A549 (cell line): ENCODE data around the gene TEX55.

Experiments
- CBX2 ChIP-seq: fragments of 200-600 bp; sonication (generic); IDR thresholded peaks from 2 replicates; pipeline ENCODE4 v1.6.1; 2016; ENCODE audit warnings: low read depth, mild to moderate bottlenecking, borderline replicate concordance
- CEBPB ChIP-seq, 2 experiments: fragments of >200 bp in 1 of 2; sonication (Bioruptor Twin) in 1 of 2; formaldehyde crosslinking in 1 of 2; IDR thresholded peaks; 2 replicates each; pipeline ENCODE4 v1.6.1; 2012 to 2016
- HOXB5 ChIP-seq: fragments of 250-450 bp; sonication (Bioruptor Pico); IDR thresholded peaks from 2 replicates; pipeline ENCODE4 v1.5.0; 2020; ENCODE audit warnings: mild to moderate bottlenecking, moderate library complexity
- JUNB ChIP-seq: fragments of >200 bp; sonication (Bioruptor Twin); formaldehyde crosslinking; IDR thresholded peaks from 2 replicates; pipeline ENCODE4 v1.6.1; 2016
- POLR2A ChIP-seq: IDR thresholded peaks from 2 replicates; pipeline ENCODE4 v1.6.1; 2012; ENCODE audit warnings: mild to moderate bottlenecking, low read length
- POLR2AphosphoS2 ChIP-seq: conservative IDR thresholded peaks from 2 replicates; pipeline ENCODE4 v1.6.1; 2012; ENCODE audit warnings: low read length, improper control_type of control experiment, inconsistent platforms
- TF ChIP-seq, protein P1 (sequence below): fragments of >200 bp; sonication (Bioruptor Twin); formaldehyde crosslinking; IDR thresholded peaks from 3 replicates; pipeline ENCODE4 v1.5.1; 2016
- TF ChIP-seq, protein P2 (sequence below): fragments of 250-450 bp; sonication (Bioruptor Pico); IDR thresholded peaks from 2 replicates; pipeline ENCODE4 v1.5.0; 2021; ENCODE audit warnings: mild to moderate bottlenecking, moderate library complexity, borderline replicate concordance
- TF ChIP-seq, protein P3 (sequence below): fragments of 200-600 bp; sonication (generic); IDR thresholded peaks from 2 replicates; pipeline ENCODE4 v1.6.1; 2016; ENCODE audit warnings: antibody characterized with exemption, mild to moderate bottlenecking, moderate library complexity

DNA sequence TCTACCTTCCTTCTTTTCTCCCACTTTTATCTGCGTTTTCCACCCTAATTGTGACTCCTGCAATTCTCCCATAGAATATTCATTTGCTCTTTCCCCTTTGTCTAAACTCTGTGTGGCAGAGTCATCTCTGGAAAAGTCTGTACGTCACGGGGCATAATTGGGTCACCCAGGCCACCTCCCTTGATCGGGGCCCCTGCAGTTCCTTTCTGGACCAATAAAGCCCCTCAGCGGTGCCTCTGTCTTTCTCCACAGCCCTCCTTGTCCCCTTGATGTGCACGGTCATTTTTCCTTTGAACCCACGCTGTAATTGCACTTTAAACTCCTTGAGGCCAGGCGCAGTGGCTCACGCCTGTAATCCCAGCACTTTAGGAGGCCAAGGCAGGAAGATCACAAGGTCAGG, 38.1 kb downstream of the TEX55 start:
- no peak for TF ChIP-seq POLR2AphosphoS2
- TF ChIP-seq, protein P1, sequence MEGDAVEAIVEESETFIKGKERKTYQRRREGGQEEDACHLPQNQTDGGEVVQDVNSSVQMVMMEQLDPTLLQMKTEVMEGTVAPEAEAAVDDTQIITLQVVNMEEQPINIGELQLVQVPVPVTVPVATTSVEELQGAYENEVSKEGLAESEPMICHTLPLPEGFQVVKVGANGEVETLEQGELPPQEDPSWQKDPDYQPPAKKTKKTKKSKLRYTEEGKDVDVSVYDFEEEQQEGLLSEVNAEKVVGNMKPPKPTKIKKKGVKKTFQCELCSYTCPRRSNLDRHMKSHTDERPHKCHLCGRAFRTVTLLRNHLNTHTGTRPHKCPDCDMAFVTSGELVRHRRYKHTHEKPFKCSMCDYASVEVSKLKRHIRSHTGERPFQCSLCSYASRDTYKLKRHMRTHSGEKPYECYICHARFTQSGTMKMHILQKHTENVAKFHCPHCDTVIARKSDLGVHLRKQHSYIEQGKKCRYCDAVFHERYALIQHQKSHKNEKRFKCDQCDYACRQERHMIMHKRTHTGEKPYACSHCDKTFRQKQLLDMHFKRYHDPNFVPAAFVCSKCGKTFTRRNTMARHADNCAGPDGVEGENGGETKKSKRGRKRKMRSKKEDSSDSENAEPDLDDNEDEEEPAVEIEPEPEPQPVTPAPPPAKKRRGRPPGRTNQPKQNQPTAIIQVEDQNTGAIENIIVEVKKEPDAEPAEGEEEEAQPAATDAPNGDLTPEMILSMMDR = no peak
- no peak for TF ChIP-seq JUNB
- TF ChIP-seq CBX2 = no peak
- no peak for TF ChIP-seq CEBPB (IDR thresholded peaks at IDR 0.05)
- TF ChIP-seq HOXB5 (CRISPR knock-in tag) = no peak
- TF ChIP-seq, protein P2, sequence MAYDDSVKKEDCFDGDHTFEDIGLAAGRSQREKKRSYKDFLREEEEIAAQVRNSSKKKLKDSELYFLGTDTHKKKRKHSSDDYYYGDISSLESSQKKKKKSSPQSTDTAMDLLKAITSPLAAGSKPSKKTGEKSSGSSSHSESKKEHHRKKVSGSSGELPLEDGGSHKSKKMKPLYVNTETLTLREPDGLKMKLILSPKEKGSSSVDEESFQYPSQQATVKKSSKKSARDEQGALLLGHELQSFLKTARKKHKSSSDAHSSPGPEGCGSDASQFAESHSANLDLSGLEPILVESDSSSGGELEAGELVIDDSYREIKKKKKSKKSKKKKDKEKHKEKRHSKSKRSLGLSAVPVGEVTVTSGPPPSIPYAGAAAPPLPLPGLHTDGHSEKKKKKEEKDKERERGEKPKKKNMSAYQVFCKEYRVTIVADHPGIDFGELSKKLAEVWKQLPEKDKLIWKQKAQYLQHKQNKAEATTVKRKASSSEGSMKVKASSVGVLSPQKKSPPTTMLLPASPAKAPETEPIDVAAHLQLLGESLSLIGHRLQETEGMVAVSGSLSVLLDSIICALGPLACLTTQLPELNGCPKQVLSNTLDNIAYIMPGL (CRISPR knock-in tag) = no peak
- no peak for TF ChIP-seq POLR2A
- TF ChIP-seq, protein P3, sequence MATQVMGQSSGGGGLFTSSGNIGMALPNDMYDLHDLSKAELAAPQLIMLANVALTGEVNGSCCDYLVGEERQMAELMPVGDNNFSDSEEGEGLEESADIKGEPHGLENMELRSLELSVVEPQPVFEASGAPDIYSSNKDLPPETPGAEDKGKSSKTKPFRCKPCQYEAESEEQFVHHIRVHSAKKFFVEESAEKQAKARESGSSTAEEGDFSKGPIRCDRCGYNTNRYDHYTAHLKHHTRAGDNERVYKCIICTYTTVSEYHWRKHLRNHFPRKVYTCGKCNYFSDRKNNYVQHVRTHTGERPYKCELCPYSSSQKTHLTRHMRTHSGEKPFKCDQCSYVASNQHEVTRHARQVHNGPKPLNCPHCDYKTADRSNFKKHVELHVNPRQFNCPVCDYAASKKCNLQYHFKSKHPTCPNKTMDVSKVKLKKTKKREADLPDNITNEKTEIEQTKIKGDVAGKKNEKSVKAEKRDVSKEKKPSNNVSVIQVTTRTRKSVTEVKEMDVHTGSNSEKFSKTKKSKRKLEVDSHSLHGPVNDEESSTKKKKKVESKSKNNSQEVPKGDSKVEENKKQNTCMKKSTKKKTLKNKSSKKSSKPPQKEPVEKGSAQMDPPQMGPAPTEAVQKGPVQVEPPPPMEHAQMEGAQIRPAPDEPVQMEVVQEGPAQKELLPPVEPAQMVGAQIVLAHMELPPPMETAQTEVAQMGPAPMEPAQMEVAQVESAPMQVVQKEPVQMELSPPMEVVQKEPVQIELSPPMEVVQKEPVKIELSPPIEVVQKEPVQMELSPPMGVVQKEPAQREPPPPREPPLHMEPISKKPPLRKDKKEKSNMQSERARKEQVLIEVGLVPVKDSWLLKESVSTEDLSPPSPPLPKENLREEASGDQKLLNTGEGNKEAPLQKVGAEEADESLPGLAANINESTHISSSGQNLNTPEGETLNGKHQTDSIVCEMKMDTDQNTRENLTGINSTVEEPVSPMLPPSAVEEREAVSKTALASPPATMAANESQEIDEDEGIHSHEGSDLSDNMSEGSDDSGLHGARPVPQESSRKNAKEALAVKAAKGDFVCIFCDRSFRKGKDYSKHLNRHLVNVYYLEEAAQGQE = no peak
